HG02884 (cell line): ENCODE data around the gene ADAM12.
"Not testable (repeated sequence)": the region's sequence is repeated elsewhere in the genome, so short reads cannot be mapped to it uniquely, and the experiment has no call there.

Experiments
- ATAC-seq: cut with Tn5 transposase; IDR thresholded peaks from one replicate; pipeline ENCODE4 v1.9.1; 2021; ENCODE audit warnings: mild to moderate bottlenecking, moderate library complexity; ENCODE audit not compliant: unreplicated experiment

The ADAM12 gene

GRCh38 chr10:126191192-126191591, 197.1 kb downstream of the ADAM12 start:
- no peak for ATAC-seq

DNA sequence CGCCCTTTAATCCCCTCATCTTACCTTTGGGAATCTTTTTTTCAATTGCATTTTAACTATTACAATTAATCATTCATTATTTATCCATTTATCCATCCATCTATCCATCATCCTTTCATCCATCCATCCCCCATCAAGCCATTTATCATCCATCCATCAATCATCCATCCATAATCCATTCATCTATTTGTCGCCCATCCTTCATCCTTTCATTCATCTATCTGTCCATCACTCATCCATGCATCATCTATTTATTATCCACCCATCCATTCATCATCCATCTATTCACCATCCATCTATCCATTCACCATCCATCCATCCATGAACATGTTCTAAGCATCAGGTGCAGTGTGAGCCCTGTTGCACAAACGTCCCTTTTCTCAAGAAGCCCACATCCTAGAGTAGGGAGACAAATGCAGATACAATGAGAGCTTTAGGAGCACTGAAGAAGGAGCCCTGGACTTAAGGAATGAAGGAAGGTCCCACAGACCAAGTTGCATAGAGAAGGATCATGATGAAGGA, 199.5 kb downstream of the ADAM12 start:
- no peak for ATAC-seq

DNA sequence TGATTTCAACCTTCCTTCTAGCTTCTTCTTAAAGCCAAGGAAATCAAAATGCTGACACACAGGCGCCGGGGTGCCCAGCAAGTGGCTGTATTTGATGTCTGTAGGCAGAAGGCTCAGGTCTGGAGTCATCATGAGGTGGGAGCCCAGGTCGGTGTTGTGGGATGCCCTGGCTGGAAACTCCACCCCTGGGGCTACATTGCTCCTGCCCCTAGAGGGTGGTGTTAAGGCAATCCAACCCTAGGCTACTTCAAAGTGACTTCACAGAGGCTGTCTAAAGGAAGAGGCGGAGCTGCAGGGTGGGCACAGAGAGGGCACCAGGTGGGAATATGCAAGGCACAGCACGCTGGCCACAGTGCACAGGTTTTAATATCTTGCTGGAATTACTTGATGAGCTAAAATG, 200.9 kb downstream of the ADAM12 start:
- ATAC-seq: no peak

- no peak for ATAC-seq
These were observed 201.5 kb downstream of the ADAM12 start for GRCh38 chr10:126186766-126187165.

- ATAC-seq: no peak
These were observed 202.4 kb downstream of the ADAM12 start for GRCh38 chr10:126185676-126186447.

DNA sequence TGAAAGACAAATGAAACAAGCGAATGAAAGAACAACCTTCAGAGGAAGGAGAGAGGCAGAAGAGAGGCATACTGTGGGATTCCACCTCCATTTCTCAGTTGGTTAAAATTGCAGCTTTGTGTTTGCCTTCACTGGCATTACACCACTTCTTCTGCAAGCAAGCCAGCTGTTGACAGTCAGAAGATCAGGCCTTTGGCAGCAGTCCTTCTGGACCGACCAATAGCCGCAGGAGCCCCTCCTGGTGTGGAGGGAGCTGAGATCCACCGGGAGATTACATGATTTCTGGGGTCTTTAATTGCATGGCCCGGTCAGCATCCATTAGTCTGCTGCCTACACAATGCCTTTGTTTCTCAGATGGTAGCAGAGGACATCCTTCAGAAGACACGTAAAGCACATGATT, 206.7 kb downstream of the ADAM12 start:
- no peak for ATAC-seq

- peak; percentile 66 for ATAC-seq
These were observed 208.6 kb downstream of the ADAM12 start for GRCh38 chr10:126179637-126180036.

- ATAC-seq: no peak
These were observed 210.8 kb downstream of the ADAM12 start for GRCh38 chr10:126177417-126178030.

DNA sequence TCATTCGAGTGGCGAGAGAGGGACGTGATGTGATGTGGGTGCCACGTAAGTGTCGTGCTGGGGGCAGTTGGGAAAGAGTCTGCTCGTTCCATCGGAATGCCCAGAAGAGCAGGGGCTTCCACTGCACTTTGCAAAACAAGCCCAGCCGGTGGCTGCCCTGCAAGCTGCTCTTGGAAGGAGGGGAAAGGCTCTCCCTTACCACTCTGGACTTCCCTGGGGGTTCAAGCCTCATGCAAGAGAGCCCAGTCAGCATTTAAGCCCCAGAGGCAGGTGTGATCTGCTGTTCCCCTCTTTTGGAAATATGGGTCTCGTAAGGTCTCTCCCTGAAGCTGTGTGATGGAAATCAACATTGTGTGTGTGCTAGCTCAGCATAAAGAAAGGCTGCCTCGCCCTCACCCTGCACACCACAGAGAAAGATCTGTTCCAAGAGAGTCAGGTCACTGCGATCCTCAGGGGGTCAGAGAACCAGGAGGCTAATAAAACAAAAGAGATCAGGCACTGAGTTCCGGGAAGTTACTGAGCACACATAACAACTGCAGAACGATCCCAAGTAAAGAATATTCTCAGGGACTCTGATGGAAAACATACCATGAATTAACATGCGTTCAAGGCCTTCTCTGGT, 212.5 kb downstream of the ADAM12 start:
- ATAC-seq: no peak

- ATAC-seq: not testable (repeated sequence)
These were observed 215.5 kb downstream of the ADAM12 start for GRCh38 chr10:126172755-126173154.

- no peak for ATAC-seq
These were observed 216.7 kb downstream of the ADAM12 start for GRCh38 chr10:126171555-126171954.

- ATAC-seq: no peak
These were observed 217.5 kb downstream of the ADAM12 start for GRCh38 chr10:126170776-126171175.

DNA sequence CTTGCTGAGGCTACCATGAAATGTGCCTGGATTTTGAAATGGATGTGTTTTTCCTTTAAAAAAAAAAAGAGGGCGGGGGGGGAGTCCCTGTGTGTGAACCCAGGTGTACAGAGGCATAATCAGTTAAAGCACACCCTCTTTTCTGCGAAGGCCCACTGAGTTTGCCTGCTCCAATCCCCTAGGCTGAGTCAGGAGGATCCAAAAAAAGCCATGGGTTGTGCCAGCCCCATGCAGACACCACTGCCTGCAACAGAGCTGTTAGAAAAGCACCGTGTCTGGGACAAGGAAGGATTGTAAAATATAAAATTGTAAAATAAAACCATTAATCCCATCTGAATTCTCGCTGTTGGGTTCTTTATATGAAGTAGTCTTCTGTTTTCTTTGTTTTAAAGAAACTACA, 217.9 kb downstream of the ADAM12 start:
- ATAC-seq: no peak

DNA sequence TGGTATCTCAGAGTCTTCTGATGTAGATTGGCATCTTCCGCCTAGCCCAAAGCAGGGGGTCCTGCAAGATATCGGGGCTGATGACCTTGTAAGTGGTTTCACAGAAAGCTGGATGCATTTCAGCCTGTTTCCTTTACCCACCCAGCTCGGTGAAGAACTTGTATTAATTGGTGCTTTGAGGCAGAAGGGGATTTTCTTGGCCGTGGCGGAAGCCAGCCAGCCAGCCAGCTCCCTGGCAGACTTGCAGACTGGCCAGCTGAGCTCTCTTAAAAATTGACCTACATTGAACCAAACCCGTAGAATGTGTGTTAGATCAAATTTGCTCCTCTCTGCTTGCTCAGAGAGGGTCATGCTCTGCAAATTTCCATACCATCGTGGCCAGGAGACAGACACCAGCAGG, 218.4 kb downstream of the ADAM12 start:
- no peak for ATAC-seq

DNA sequence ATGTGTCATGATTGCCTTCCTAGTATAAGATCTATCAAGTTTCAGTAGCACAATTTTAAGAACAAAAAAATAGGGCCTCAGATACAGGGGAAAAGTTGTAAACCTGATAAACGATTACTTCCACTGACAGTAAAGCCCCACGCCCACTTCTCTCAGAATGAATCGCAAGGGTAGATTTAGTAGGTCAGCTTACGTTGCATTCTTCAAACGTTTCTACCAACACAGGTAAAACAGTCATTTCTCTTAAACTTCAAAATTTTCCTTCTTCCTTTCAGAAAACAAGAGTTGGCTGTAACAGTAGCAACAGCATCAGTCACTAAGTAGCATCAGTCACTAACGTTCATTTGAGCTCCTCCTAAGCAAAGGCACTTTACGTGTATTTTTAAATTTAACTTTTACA, 221.5 kb downstream of the ADAM12 start:
- no peak for ATAC-seq

- ATAC-seq: no peak
These were observed 222.4 kb downstream of the ADAM12 start for GRCh38 chr10:126165874-126166273.

GRCh38 chr10:126163506-126163905, 224.8 kb downstream of the ADAM12 start:
- ATAC-seq: no peak

GRCh38 chr10:126161691-126162090, 226.6 kb downstream of the ADAM12 start:
- ATAC-seq: no peak

DNA sequence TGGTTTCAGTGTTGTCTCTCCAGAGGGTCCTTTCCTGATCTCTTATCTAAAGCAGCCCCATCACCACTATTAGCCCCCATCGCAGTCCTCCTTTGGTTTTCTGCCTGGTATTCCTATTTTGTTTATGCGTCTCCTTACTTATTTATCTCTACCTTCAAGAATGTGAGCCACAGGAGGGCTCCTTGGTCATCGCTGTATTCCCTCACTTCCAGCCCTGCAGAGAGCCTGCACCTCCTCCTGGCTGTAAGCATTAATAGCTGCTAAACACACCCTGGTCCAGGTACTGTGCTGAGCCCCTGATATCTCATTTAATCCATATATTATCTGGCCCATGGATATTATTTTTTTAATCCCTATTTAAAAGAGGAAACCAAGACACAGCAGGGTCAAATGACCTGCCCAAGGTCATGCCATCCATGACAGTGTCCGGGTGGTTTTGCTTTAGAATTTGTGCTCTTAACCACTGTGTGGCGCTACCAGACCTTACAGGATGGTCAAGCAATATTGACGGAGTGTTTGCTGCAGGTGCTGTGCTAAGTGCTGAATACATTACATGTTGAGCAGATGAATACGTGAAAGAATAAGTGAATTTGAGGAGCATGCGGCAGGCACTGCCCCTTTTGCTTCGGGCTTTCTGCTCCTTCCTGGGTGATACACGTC, 227.2 kb downstream of the ADAM12 start:
- no peak for ATAC-seq

DNA sequence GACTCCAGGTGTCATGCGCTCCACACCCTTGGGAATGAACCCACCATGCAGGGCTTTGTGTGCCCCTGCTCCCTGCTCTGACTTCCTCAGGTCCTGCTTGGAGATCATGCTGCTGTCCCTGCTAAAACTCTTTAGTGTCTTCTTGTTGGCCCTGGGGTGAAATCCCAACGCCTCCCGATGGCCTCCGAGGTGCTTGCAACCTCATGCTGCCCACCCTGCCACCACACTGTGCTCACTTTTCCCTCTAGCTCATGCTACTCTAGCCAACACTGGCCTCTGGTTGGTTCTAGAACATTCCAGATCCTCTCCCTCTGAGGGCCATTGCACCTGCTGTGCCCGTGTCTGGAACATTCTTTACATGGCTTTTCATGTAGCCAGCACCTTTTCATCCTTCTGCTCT, 227.7 kb downstream of the ADAM12 start:
- no peak for ATAC-seq

DNA sequence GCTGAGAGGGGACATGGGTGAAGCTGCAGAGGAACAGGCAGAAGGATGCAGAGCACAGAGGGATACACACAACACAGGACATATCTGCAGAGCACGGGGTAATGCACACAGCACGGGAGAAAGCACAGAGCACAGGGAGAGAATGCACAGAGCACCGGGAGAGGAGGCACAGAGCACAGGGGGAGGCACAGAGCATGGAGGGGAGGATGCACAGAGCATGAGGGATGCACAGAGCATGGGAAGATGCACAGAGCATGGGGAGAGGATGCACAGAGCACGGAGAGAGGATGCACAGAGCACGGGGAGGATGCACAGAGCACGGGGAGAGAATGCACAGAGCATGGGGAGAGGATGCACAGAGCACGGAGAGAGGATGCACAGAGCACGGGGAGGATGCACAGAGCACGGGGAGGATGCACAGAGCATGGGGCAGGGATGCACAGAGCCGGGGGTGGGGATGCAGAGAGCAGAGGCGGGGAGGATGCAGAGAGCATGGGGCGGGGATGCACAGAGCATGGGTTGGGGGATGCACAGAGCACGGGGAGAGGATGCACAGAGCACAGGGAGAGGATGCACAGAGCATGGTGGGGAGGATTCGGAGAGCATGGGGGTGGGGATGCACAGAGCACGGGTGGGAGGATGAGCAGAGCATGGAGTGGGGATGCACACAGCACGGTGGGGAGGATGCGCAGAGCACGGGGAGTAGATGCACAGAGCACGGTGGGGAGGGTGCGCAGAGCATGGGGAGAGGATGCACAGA, 230.0 kb downstream of the ADAM12 start:
- no peak for ATAC-seq
